ENCODE results near the gene SPRED2.

Gene SPRED2

GRCh38 chr2:65273344-65273743, 159.1 kb downstream of the SPRED2 start:
- no peak for DNase-seq

- DNase-seq: no peak
Observed at GRCh38 chr2:65268957-65269356, 163.4 kb downstream of the SPRED2 start.

GRCh38 chr2:65267008-65267407, 165.4 kb downstream of the SPRED2 start:
- no peak for DNase-seq

GRCh38 chr2:65265671-65266045, 166.7 kb downstream of the SPRED2 start:
- no peak for DNase-seq

GRCh38 chr2:65264821-65265670, 167.4 kb downstream of the SPRED2 start:
- peak; percentile 61 for DNase-seq

GRCh38 chr2:65263986-65264385, 168.4 kb downstream of the SPRED2 start:
- DNase-seq: no peak

GRCh38 chr2:65263262-65263661, 169.1 kb downstream of the SPRED2 start:
- no peak for DNase-seq

- DNase-seq: no peak
Observed at GRCh38 chr2:65261676-65262075, 170.7 kb downstream of the SPRED2 start.
